ENCODE results near the gene RGMA. TPM values are rescaled to one million over a fixed set of nuclear protein-coding genes. Genes with fewer than 3 reads are reported as not detected.

The RGMA gene
- total and polyA plus RNA-seq, 10 of the 15 experiments (the other 5 are each of a cell fraction or from before 2014, with no cell fraction given), result not detected

GRCh38 chr15:93001156-93001555 is 87.9 kb downstream of the RGMA start:
- ATAC-seq, result no peak
- no peak for FAIRE-seq
- in situ Hi-C loops (cut with MboI) (no loop called here), intact Hi-C loops (cut with micrococcal nuclease; ENCODE audit: unreplicated experiment) (loop anchor here (10.0 kb wide), 1 partner anchor 206 kb away; no protein-coding TSS in a partner anchor)
- ChIA-PET POLR2A (no interaction called here), CTCF (interaction anchor here (0.6 to 1.4 kb wide), 4 partner anchors 31 to 205 kb away, joined by 3 to 5 read pairs (median 4); no protein-coding TSS in a partner anchor), SMC1A (ENCODE audit: uncharacterized antibody, unreplicated experiment) (interaction anchor here (0.6 to 1.3 kb wide), 2 partner anchors 47 to 204 kb away, joined by 3 read pairs; no protein-coding TSS in a partner anchor), RAD21 (ENCODE audit: unreplicated experiment) (no interaction called here)
- no peak overlapping the region for H3K27ac ChIP-seq (ENCODE audit: control insufficient read depth, insufficient read depth)
- H3K36me3 ChIP-seq (ENCODE audit: control insufficient read depth in 2 of 2, insufficient read depth in 2 of 2, low read length in 1 of 2), result peaks cover 23 to 51% of the 10 kb centered on the region in 2 experiments
- H3K9ac ChIP-seq (ENCODE audit: control insufficient read depth, insufficient read depth, low read length), result no peak overlapping the region
- WGBS (ENCODE audit: insufficient coverage, insufficient replicate concordance, low lambda C conversion rate, missing lambda C conversion rate), result 93% methylated on average over 6 of the region's 6 CpGs
- DNase-seq (ENCODE audit: low read depth, low spot score), result no peak
- no peaks in the 10 kb centered on the region for H3K9me3 ChIP-seq (replicated peaks; ENCODE audit: control insufficient read depth, insufficient read depth, low read length)
- no peaks in the 10 kb centered on the region for H3K4me1 ChIP-seq (ENCODE audit: control insufficient read depth, insufficient read depth, low read length)
- TF ChIP-seq KDM1A (IDR thresholded peaks at IDR 0.05; ENCODE audit: borderline replicate concordance) (no peak), SRF (IDR thresholded peaks at IDR 0.05; ENCODE audit: low read depth in 2 of 2, low read length in 2 of 2) (no peak), SIX5 (IDR thresholded peaks at IDR 0.05; ENCODE audit: low read depth, low read length, severe bottlenecking) (no peak), NR2C2 (IDR thresholded peaks at IDR 0.05; ENCODE audit: borderline replicate concordance, control insufficient read depth, insufficient read length, low read depth) (no peak), EZH2 (IDR thresholded peaks at IDR 0.05; ENCODE audit: borderline replicate concordance, control insufficient read depth, low read depth, low read length) (no peak)
- TF ChIP-seq, protein P1, sequence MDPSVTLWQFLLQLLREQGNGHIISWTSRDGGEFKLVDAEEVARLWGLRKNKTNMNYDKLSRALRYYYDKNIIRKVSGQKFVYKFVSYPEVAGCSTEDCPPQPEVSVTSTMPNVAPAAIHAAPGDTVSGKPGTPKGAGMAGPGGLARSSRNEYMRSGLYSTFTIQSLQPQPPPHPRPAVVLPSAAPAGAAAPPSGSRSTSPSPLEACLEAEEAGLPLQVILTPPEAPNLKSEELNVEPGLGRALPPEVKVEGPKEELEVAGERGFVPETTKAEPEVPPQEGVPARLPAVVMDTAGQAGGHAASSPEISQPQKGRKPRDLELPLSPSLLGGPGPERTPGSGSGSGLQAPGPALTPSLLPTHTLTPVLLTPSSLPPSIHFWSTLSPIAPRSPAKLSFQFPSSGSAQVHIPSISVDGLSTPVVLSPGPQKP (IDR thresholded peaks at IDR 0.05; ENCODE audit: low read depth, low read length), result no peak
- no peaks in the 10 kb centered on the region for H3K79me2 ChIP-seq (ENCODE audit: control insufficient read depth, insufficient read depth, low read length)
- BruUV-seq (replicated peaks), result no TSS peak
- no peaks in the 10 kb centered on the region for H3K27me3 ChIP-seq (replicated peaks in 1 of 2; ENCODE audit: control insufficient read depth in 2 of 2, insufficient read depth in 2 of 2, low read length in 1 of 2)
- no peak overlapping the region for H3K4me2 ChIP-seq (ENCODE audit: control insufficient read depth, insufficient read depth)
- no peak overlapping the region for H3K4me3 ChIP-seq
- H2AFZ ChIP-seq (ENCODE audit: control insufficient read depth, low read depth, low read length), result no peak overlapping the region
- H4K20me1 ChIP-seq (ENCODE audit: control insufficient read depth, insufficient read depth), result no peaks in the 10 kb centered on the region

Data from GM12878 (cell line).